Liver (tissue), 9 donors: ENCODE data around the gene ZNF438. TPM values are rescaled to one million over a fixed set of nuclear protein-coding genes. Genes with fewer than 3 reads are reported as not detected.
A peak's percentile ranks its signal among the peaks of the same experiment; 100 is the strongest.

Source experiments
- DNase-seq: peaks from one replicate; pipeline ENCODE4 v3.0.0-alpha.2; 2017; ENCODE audit warnings: low spot score
- H3K27ac ChIP-seq, 2 donors: one replicate each; pipeline ENCODE4 v1.7.0; 2013; ENCODE audit warnings: inconsistent platforms in 2 of 2, low read length in 2 of 2, control low read depth in 1 of 2, low read depth in 1 of 2, mild to moderate bottlenecking in 1 of 2
- H3K27me3 ChIP-seq, 4 donors: one replicate each; pipeline versions ENCODE4 v1.6.1 to v1.7.0; 2013; ENCODE audit warnings: low read length in 3 of 4, inconsistent platforms in 1 of 4, mild to moderate bottlenecking in 1 of 4, moderate library complexity in 1 of 4; ENCODE audit not compliant: control insufficient read depth in 4 of 4, insufficient read depth in 4 of 4
- H3K36me3 ChIP-seq, 4 donors: one replicate each; pipeline versions ENCODE4 v1.6.1 to v1.7.0; 2013; ENCODE audit warnings: low read length in 3 of 4, mild to moderate bottlenecking in 3 of 4, low read depth in 1 of 4, moderate library complexity in 1 of 4; ENCODE audit not compliant: control insufficient read depth in 4 of 4, insufficient read depth in 3 of 4
- H3K4me1 ChIP-seq, 4 donors: one replicate each; pipeline versions ENCODE4 v1.6.1 to v1.7.0; 2013; ENCODE audit warnings: low read length in 3 of 4, mild to moderate bottlenecking in 3 of 4, moderate library complexity in 1 of 4; ENCODE audit not compliant: control insufficient read depth in 4 of 4, insufficient read depth in 4 of 4
- H3K4me3 ChIP-seq, 3 donors: one replicate each; pipeline versions ENCODE4 v1.6.1 to v1.7.0; 2013; ENCODE audit warnings: low read length in 3 of 3, control low read depth in 1 of 3, low read depth in 1 of 3, mild to moderate bottlenecking in 1 of 3
- H3K9ac ChIP-seq, 2 donors: one replicate each; pipeline ENCODE4 v1.7.0; 2013; ENCODE audit warnings: low read length in 2 of 2, mild to moderate bottlenecking in 2 of 2, moderate library complexity in 2 of 2, control low read depth in 1 of 2, low read depth in 1 of 2
- H3K9me3 ChIP-seq, 4 donors: one replicate each; pipeline versions ENCODE4 v1.6.1 to v1.7.0; 2013; ENCODE audit warnings: low read length in 3 of 4; ENCODE audit not compliant: control insufficient read depth in 4 of 4
- ATF3 ChIP-seq: IDR thresholded peaks from 2 replicates; pipeline ENCODE4 v1.6.1; 2016; ENCODE audit warnings: antibody characterized with exemption
- CTCF ChIP-seq: fragments of 150-350 bp; IDR thresholded peaks from 2 replicates; pipeline ENCODE4 v1.5.1; 2017; ENCODE audit warnings: improper control_type of control experiment, low read depth, low read length; ENCODE audit not compliant: missing input control
- EGR1 ChIP-seq, 2 donors: IDR thresholded peaks; 2 replicates each; pipeline ENCODE4 v1.6.1; 2016 to 2018; ENCODE audit warnings: antibody characterized with exemption in 2 of 2, low read depth in 2 of 2
- FOXA1 ChIP-seq: IDR thresholded peaks from 2 replicates; pipeline ENCODE4 v1.6.1; 2016; ENCODE audit warnings: antibody characterized with exemption
- FOXA2 ChIP-seq: IDR thresholded peaks from 2 replicates; pipeline ENCODE4 v1.6.1; 2016; ENCODE audit warnings: antibody characterized with exemption
- GABPA ChIP-seq, 2 donors: IDR thresholded peaks in 1 of 2; conservative IDR thresholded peaks in 1 of 2; 2 replicates each; pipeline ENCODE4 v1.6.1; 2016; ENCODE audit warnings: antibody characterized with exemption in 2 of 2, mild to moderate bottlenecking in 1 of 2, moderate library complexity in 1 of 2
- HNF4A ChIP-seq, 2 donors: conservative IDR thresholded peaks; 2 replicates each; pipeline ENCODE4 v1.6.1; 2016; ENCODE audit warnings: antibody characterized with exemption in 2 of 2, mild to moderate bottlenecking in 2 of 2
- HNF4G ChIP-seq: IDR thresholded peaks from 2 replicates; pipeline ENCODE4 v1.6.1; 2016; ENCODE audit warnings: antibody characterized with exemption
- JUND ChIP-seq, 2 donors: IDR thresholded peaks; 2 replicates each; pipeline ENCODE4 v1.6.1; 2016; ENCODE audit warnings: antibody characterized with exemption in 2 of 2
- MAX ChIP-seq: IDR thresholded peaks from 2 replicates; pipeline ENCODE4 v1.6.1; 2016; ENCODE audit warnings: antibody characterized with exemption
- NR2F2 ChIP-seq: IDR thresholded peaks from 2 replicates; pipeline ENCODE4 v1.6.1; 2016; ENCODE audit warnings: antibody characterized with exemption
- RXRA ChIP-seq, 2 donors: IDR thresholded peaks; 2 replicates each; pipeline ENCODE4 v1.6.1; 2017 to 2018; ENCODE audit warnings: antibody characterized with exemption in 2 of 2, mild to moderate bottlenecking in 1 of 2
- SP1 ChIP-seq: IDR thresholded peaks from 2 replicates; pipeline ENCODE4 v1.6.1; 2018; ENCODE audit warnings: antibody characterized with exemption, mild to moderate bottlenecking
- TAF1 ChIP-seq: conservative IDR thresholded peaks from 2 replicates; pipeline ENCODE4 v1.6.1; 2016; ENCODE audit warnings: antibody characterized with exemption, mild to moderate bottlenecking
- YY1 ChIP-seq: IDR thresholded peaks from 2 replicates; pipeline ENCODE4 v1.6.1; 2016; ENCODE audit warnings: antibody characterized with exemption, mild to moderate bottlenecking
- ZBTB33 ChIP-seq: IDR thresholded peaks from 2 replicates; pipeline ENCODE4 v1.6.1; 2016; ENCODE audit warnings: antibody characterized with exemption
- WGBS: extraction: QIAGEN DNeasy Blood & Tissue Kit; methylation state at CpG from one replicate; pipeline ENCODE4 v1.1.7; 2013; 5-methylcytosine and 5-hydroxymethylcytosine counted together
- polyA plus RNA-seq, 2 donors: library from polyadenylated mRNA; stranded (reverse) in 1 of 2; unstranded in 1 of 2; fragments of 200-250 nt in 1 of 2; fragments of >200 nt in 1 of 2; fragmentation: Nextera tagmentation in 1 of 2; extraction: Ambion mirVana in 1 of 2; gene quantifications; one replicate each; pipeline versions ENCODE4 v1.2.1 to v1.2.3, GENCODE V29; 2013 to 2015
- total RNA-seq, 2 donors: library from RNA; depleted of rRNA; stranded (reverse); fragments of >200 nt; gene quantifications; one replicate each; pipeline ENCODE4 v1.2.3, GENCODE V29; 2014
- donor health status: healthy.
- donor health status: healthy.
- donor health status: healthy.
- donor health status: healthy.
- donor health status: healthy.

ZNF438 gene
- total and polyA plus RNA-seq, 4 donors = 1.9 to 2.9 (median 2.2) TPM

- no peak for DNase-seq
- H3K4me1 ChIP-seq = no peaks in the 10 kb centered on the region
- TF ChIP-seq MAX = no peak
- no peak for TF ChIP-seq FOXA2
- TF ChIP-seq ZBTB33 = no peak
- TF ChIP-seq SP1 = no peak
- no peak for TF ChIP-seq RXRA (IDR thresholded peaks at IDR 0.05)
- no peak for TF ChIP-seq YY1
- TF ChIP-seq GABPA (IDR thresholded peaks at IDR 0.05 in 1 of 2, conservative IDR thresholded peaks at IDR 0.05 in 1 of 2) = no peak
- TF ChIP-seq TAF1 = no peak
- TF ChIP-seq JUND (IDR thresholded peaks at IDR 0.05) = no peak
- no peak for TF ChIP-seq ATF3
- TF ChIP-seq CTCF = no peak
- no peak for TF ChIP-seq FOXA1
- TF ChIP-seq EGR1 (IDR thresholded peaks at IDR 0.05; ENCODE audit: low read depth in 2 of 2) = no peak
- TF ChIP-seq HNF4A (conservative IDR thresholded peaks at IDR 0.05) = no peak
- 75% methylated on average over 7 of the region's 7 CpGs for WGBS
- no peak overlapping the region for H3K9ac ChIP-seq
- no peak overlapping the region for H3K27ac ChIP-seq
- H3K36me3 ChIP-seq = no peaks in the 10 kb centered on the region
- H3K9me3 ChIP-seq = no peaks in the 10 kb centered on the region
- no peaks in the 10 kb centered on the region for H3K27me3 ChIP-seq
- H3K4me3 ChIP-seq = no peak overlapping the region
These were observed 227.1 kb downstream of the ZNF438 start for GRCh38 chr10:30804478-30805055.

- Histone ChIP-seq H3K27ac (no peak overlapping the region), H3K36me3 (no peaks in the 10 kb centered on the region), H3K4me3 (no peak overlapping the region), H3K27me3 (no peaks in the 10 kb centered on the region), H3K4me1 (no peaks in the 10 kb centered on the region), H3K9me3 (no peaks in the 10 kb centered on the region), H3K9ac (no peak overlapping the region)
- peak; percentile 88 for TF ChIP-seq NR2F2
- TF ChIP-seq FOXA2 = no peak
- no peak for TF ChIP-seq HNF4G
- no peak for TF ChIP-seq FOXA1
- no peak for TF ChIP-seq TAF1
- TF ChIP-seq ATF3 = no peak
- DNase-seq = no peak
- 74% methylated on average over 5 of the region's 5 CpGs for WGBS
These were observed 227.8 kb downstream of the ZNF438 start for GRCh38 chr10:30803892-30804322.
